Activated CD8-positive, alpha-beta memory T cell treated with anti-CD3 and anti-CD28 coated beads, Interleukin-2, amount 50 U/mL, for 1 hour (primary cell): ENCODE results near the gene LRRTM4.

Source experiments
- DNase-seq: peaks from one replicate; pipeline ENCODE4 v3.0.0-alpha.2; 2020; ENCODE audit errors: extremely low read depth

Gene LRRTM4

GRCh38 chr2:76997296-76997695 is 524.9 kb downstream of the LRRTM4 start:
- no peak for DNase-seq

GRCh38 chr2:76985387-76986136 is 536.6 kb downstream of the LRRTM4 start:
- DNase-seq: no peak

DNA sequence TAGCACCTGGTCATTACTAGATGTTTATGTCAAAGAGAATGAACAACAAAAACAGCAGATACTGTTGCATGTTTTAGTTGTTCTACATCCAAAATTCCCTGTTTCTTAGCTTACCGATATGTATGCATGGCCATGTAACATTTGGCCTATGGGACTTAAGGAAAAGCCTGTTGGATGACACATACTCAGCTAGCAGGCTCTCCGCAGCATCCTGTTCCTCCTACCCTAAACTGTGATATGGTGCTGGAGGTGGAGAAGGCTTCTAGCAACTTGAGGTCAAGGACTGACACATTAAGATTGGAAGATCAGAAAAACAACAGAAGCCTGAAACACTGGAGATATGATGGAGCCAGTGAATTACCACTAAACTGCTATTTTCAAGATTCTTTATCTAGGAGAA is 537.8 kb downstream of the LRRTM4 start:
- DNase-seq: no peak

- no peak for DNase-seq
These were observed 541.9 kb downstream of the LRRTM4 start for GRCh38 chr2:76980067-76980787.

- no peak for DNase-seq
These were observed 544.1 kb downstream of the LRRTM4 start for GRCh38 chr2:76977846-76978727.

- DNase-seq: no peak
These were observed 546.4 kb downstream of the LRRTM4 start for GRCh38 chr2:76975752-76976151.

DNA sequence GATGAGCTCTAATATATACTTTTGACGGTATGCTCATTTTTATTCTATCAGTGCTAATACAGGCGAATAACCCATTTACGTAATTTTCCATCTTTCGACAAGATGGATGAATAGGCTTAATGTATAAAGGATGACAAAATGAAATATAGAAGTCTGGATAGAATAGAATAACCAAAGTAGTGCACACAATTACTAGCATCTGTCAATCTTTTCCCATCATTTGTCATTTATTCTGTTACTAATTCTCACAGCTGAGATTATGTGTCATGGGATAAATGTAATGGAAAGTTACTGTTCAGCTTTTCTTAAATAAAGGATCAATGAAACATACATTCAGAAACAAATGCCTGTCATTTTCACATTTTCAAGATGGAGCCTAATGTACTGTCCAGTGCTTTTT is 548.6 kb downstream of the LRRTM4 start:
- no peak for DNase-seq

- DNase-seq: no peak
These were observed 556.4 kb downstream of the LRRTM4 start for GRCh38 chr2:76965772-76966171.

DNA sequence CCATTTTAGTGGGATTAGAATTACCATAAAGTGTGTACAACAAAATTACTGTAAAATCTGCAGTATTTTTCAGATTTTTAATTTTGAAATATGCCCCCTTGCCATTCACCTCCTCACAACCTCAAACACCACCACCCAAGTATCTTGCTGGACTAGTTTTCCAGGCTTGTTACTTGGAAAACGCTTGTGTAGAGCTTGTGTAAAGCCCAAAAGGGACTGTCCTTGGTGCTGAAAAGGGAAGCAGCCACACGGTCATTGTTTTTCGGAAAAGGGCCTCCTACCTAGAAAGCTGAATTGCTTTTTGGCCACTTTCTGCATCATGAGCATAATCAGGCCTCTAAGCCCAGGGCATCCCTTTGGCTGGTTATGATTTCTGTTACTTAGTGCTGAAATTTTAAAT is 563.4 kb downstream of the LRRTM4 start:
- DNase-seq: no peak

GRCh38 chr2:76953733-76954347 is 568.3 kb downstream of the LRRTM4 start:
- no peak for DNase-seq

GRCh38 chr2:76946631-76947145 is 575.5 kb downstream of the LRRTM4 start:
- DNase-seq: no peak

DNA sequence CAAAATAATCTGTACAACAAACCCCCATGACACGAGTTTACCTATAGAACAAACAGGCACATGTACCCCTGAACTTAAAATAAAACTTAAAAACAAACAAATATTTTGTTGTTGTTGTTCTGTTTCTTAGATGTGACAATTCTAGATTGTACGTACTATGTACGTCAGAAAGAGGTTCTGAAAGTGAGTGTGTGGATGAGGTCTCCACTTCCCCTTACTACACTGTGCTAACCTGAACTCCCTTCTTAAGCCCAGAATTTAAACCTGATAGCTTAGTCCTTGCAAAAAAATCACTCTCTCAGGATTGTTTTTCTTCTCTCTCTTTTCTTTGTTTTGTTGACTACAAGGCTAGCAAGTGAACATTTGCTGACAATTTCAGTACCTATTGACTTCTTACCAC is 581.6 kb downstream of the LRRTM4 start:
- no peak for DNase-seq

DNA sequence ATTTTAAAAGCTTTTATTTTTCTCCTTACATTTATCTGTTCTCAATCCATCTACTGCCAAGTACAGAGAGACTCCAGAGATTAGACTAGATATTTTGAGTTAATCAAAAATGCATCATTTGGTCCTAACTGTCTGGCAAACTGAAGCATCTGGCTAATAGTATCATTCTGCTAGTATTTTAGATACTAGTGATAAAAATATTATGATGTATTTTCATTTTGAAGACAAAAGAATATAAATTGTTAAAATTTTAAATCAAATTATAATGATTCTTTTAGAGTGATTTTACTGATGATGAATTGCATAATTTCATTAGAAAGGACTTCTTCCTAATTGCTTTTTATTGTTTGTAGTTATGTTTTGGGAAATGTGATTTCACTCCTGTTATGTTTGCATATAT is 584.0 kb downstream of the LRRTM4 start:
- DNase-seq: no peak

DNA sequence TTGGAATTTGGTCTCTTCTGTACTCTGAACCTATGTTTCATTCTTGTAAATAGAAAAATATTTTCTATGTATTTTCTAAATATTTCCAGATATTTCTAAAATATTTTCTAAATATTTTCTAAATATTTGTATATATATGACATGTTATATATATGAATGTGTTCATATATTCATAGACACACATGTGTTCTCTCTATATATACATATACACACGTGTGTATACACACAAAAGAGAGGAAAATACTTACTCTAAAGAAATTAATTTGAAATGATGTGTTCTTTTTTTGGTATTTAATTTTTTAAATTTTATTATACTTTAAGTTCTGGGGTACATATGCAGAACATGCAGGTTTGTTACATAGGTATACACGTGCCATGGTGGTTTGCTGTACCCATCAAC is 589.6 kb downstream of the LRRTM4 start:
- no peak for DNase-seq

DNA sequence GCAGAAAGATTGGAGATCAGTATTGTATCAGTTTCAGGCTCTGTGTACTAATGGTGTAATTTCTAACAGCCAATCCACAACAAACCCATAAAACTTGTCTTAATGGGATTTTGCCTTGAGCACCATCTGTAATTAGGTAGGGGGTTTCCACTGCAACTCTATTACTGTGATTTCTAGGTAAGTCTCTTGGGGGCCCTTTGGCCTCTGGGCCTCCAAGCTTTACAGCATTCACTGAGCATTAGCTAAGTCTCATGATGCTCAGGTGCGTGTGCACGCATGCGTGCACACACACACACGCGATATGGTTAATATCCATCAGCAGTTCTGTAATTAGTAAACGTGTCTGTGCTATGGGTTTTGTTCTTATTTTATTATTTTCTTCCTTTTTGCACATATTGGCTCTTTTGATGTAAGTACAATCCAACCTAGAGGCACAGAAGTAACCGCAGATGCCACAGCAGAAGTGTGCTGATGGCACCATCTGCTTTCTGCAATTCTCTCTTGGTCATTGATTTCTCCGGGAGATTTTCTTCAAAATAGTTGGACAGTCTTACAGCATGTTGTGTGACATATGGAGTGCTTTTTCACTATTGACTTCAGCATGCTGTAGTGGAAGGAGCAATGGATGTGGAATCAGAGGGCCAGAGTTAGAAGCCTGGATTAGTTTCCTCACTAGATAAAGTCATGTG is 592.0 kb downstream of the LRRTM4 start:
- DNase-seq: no peak

GRCh38 chr2:76928026-76928425 is 594.1 kb downstream of the LRRTM4 start:
- DNase-seq: no peak

- DNase-seq: no peak
These were observed 601.2 kb downstream of the LRRTM4 start for GRCh38 chr2:76921006-76921405.

- no peak for DNase-seq
These were observed 626.7 kb downstream of the LRRTM4 start for GRCh38 chr2:76895469-76895868.

DNA sequence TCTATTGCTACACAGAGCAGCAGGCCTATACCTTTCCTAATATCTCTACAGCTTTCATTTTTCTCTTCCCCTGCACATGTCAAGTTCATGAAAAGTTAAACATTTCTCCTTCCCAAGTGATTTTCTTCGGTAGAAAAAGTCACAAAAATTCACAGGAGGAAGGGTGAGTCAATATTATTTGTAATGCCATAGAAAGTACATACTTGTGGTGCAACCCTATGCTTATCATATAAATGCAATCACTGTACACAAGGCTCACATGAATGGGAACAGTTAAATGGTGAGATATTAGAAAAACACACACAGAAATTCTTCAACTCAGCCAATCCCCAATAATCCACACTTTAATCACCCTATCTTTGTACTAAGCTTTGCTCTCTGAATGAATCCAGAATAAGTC is 651.6 kb downstream of the LRRTM4 start:
- DNase-seq: no peak

DNA sequence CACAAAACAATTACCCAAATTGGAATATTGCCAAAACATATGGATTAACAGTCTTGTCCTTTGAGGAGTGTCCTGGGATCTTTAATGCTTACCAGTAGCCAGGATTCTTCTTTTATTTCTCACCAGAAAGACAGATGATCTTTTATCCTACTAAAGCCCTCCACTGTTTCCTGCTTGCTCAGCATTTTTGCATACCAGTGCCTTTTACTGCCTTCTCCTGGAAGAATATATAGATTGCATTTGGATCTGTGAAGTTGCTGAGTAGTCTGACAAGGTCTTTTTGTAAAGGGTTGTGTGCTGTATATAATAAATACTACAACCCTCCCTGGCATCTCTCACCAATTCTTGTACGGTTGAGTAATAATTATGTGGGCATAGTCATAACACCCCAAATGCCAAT is 652.2 kb downstream of the LRRTM4 start:
- no peak for DNase-seq

DNA sequence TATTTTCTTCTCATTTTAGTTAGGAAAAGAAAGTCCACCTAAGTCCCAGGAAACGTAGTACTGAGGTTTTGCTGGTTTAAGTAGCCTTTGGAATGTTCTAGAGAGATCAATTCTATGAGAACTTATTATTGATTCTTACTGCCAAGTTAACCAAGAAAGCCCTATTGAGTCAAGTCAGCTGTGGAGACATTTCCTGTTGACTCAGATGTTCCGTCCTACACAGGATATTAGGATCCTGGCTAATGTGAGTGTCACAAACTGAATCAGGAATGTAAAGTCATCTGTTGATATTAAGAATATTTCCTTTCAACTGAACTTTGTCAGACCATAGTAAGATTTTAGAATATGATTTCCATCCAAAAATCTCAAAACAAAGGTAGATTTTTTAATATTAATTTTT is 654.3 kb downstream of the LRRTM4 start:
- no peak for DNase-seq
